Fibroblast of skin of right quadriceps (primary cell): ENCODE data around the gene TMEM266.

Experiments
- DNase-seq: peaks from one replicate; pipeline ENCODE4 v3.0.0-alpha.2; 2013

The TMEM266 gene

DNA sequence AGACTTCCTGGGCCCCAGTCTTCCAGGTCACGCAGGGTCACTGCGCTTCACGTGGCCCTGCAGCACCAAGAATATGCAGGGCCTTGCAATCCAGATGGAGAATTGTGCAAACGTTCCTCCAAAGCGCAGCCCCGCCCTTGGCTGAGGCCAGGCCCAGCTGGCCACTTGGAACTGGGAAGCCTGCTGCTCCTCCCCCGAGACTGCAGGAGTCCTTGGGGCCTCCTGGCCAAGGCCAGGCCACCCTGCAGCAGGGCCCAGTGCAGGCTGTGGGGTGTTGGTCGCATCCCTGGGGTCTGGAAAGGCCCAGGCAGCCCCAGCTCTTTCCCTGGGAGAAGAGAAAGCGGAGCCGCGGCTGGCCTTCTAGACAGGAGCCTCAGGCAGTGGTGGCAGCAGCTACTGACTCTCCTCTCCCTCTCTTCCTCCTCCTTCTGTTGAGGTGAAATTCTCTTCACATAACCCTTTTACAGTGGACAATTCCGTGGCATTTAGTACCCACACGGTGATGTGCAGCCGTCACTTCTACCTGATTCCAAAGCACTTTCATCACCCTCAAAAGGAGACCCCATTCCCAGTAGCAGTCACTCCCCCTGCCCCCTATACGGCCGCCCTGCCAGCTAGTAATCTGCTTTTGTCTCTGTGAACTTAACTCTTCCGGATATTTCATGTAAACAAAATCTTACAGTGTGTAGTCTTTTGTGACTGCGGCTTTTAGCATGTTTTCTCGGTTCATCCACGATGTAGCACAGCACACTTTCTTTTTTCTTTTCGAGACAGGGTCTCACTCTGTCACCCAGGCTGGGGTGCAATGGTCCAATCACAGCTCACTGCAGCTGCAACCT lies 103.9 kb downstream of the TMEM266 start:
- DNase-seq: peak; percentile 25

DNA sequence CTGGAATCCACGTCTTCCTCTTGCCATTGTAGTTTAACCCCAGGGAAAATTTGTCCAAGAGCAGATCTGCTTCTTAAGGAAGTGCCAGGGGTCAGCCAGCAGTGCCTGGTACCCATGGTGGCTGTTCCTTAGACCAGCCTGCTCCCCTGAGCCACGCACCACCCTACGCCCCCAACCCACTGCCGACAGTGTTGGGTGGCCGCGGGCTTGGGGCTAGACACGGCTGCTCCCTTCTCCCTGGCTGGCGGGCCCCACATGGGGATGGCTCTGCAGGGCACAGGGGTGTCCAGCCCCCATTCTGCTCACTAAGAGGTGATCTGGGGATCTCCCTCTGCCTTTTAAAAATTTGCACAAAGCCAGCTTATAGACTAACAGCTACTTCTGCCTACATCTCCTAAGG lies 104.8 kb downstream of the TMEM266 start:
- no peak for DNase-seq

DNA sequence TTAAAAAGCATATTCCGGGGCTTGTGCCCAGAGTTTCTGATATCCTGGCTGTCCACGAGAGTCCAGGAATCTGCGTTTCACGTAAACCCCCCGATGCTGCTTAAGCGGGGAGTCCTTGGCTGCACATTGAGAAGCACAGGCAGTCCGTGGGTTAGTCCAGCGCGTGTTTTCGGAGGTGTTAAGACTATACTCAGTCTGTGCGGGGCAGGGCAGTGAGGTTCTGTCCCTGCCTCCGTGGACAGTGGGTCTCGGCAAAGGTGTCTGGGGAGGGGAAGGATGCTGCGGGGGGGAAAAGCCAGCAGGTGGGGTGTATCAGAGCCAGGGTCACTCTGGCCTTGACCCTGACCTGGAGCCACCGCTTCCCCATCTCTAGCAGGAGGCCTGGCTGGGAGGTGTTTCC lies 106.2 kb downstream of the TMEM266 start:
- no peak for DNase-seq

DNA sequence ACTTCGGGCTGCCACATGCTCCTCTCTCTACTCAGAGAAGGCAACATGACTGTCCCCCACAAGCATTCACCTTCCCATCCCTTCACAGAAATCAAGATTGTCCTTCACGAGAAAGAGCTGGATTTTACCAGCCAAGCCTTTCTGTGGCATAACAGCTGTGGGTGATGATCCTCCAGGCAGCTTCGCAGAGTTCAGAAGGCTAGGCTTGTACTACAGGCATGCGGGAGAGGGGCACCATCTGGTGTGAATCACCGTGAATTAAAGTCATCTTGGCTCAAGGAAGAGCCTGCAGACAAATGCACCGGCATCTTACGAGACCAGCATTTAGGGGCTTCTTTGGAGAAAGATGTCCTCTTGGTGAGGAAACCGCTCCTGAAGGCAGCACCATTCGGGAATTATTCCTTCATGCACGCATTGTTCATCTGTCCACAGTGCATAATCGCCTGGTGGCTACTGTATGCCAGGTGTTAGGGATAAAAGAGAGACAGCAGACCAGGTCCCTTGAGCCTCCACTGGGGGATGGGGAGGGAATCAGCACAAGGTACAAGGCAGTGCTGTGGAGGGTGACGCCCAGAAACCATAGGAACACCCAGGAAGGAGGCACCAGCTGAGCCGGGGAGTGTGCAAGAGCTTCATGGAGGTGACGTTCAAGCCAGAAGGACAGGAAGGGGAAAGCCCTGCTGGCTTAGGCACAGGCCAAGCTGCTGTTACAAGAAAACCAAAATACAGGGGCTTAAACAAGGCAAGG lies 108.6 kb downstream of the TMEM266 start:
- peak; percentile 50 for DNase-seq

DNA sequence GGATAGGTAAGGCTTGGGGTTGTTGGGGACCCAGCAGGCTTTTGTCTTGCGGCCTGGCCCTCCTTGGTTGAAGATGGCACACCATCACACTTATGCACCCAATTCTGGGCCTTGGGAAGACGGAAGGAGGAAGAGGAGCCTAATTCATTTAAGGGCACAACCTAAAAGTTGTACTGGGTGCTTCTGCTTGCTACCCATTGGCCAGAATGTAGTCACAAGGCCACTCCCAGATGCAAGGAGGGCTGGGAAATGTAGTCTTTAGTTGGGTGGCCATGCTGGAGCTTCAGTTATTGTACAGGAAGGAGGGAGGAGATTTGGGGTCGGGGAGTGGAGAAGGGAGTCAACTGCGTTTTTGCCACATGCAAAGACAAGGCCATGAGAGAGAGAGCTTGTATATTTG lies 109.2 kb downstream of the TMEM266 start:
- DNase-seq: no peak

DNA sequence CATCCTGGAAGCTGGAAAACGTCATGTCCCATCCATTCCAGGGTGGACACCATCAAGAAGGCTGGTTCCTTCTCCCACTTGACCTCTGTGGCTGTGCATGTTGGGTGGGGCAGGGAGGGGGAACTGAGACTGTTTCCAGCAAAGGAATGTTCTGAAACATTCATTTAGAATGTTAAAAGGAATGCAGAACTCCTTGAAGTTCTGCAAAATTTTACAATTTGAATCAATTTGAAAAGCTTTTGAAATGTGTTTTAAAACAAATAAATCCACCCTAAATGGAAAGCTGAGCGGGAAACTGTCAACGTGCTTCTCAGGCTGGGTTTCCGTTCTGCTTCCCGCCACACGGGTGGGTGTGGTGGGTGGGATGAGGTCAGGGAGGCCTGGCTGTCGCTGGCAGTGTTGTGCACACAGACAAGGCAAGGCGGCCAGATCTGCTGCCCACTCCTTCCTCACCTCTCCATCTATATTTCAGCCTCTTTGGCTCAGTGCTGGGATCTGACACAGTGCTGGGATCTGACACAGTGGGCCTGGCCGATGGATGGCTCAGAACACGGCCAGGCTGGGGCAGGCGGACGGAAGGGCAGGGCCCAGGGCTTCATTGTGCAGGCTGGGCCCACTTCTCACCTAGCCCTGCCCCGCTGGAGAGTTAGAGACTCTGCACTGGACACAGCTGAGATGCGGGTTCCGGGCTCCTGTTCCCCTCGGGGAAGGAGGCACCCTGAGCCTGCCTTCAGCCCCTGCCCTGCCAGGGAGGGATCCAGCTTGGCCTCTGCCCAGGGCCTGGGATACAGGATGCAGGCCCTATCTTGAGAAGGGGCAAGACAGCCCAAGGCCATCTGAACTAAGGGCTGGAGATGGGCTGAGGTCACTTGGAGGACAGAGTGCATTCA lies 110.4 kb downstream of the TMEM266 start:
- DNase-seq: no peak

DNA sequence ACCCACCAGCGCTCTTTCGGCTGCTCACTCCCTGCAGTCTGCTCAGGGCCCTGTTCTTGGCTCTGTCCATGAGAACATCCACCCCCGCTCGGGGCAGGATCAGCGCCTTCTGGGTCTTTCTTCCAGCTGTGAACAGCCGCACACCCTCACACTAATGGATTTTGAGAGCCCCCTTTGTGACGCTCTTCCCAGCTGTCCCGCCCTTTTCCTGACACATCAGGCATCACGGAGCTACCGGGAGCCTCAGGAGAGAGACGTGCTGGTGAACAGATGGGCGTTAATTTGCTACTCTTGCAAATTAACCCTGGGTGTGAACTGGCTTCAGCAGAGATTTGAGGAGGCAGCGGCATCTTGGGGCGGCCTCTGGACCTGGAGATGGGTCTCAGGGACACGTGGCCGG lies 113.0 kb downstream of the TMEM266 start:
- DNase-seq: no peak

DNA sequence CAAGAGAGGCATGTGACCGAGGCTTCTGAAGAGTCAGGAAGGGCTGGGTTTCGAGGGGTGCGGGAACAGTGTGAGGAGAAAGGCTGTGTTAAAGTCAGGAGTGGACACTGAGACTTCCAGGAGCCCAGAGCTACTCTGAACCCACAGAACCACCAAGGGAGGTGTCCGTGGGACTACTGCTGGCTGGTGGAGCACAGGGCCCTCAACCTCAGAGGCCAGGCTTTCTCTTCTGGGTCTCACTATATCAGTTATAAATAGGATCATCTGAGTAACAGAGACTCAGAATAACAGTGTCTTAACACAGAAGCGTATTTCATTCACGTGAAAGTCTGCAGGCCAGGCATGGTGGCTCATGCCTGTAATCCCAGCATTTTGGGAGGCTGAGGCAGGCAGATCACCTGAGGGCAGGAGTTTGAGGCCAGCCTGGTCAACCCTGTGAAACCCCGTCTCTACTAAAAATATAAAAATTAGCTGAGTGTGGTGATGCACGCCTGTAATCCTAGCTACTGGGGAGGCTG lies 113.6 kb downstream of the TMEM266 start:
- DNase-seq: no peak

DNA sequence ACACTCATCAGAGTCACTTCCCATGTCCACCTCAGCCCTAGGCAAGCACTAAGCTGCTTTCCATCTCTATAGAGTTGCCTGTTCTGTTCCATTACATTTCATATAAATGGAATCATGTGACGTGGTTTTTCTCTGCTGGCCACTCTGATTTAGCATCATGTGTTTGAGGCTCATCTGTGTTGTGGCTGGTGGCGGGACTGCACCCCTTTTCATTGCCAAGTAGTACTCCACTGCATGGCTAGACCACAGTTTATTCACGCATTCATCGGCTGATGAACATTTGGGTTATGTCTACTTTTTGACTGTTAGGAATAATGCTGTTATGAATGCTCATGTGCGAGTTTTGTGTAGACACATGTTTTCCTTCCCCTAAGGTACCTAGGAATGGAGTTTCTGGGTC lies 114.9 kb downstream of the TMEM266 start:
- DNase-seq: no peak

DNA sequence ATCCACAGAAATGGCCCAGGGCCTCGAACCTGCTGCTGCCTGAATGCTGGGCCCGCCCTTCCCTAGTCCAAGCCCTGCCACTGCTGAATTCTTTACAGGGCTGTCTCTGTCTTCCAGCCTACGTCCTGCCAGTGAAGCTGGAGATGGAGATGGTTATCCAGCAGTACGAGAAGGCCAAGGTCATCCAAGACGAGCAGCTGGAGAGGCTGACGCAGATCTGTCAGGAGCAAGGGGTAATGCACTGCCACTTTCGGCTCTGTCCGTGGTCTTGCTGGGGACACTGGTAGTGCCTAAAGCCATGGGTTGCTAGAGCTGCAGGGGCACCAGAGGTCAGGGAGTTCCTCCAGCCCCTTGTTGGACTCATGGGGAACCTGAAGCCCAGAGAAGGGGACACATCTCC lies 115.7 kb downstream of the TMEM266 start:
- DNase-seq: no peak

DNA sequence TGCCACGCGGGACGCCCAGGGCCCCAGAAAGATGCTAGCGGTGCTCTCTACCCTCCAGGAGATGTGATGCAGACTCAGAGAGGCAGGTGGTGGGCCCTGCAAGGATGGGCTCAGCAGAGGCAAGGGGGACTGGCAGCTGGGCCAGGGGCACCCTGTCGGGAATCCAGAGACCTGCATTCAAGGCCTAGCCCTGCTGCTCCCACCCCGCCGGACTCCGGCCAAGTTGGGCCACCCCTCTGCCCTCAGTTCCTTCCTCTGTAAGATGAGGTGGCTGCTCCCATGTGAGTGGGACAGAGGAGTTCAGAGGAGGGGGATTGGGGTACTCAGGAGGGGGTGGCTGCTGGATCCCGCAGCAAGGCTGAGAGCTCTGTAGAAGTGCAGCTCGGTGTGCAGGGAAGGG lies 116.3 kb downstream of the TMEM266 start:
- DNase-seq: no peak

DNA sequence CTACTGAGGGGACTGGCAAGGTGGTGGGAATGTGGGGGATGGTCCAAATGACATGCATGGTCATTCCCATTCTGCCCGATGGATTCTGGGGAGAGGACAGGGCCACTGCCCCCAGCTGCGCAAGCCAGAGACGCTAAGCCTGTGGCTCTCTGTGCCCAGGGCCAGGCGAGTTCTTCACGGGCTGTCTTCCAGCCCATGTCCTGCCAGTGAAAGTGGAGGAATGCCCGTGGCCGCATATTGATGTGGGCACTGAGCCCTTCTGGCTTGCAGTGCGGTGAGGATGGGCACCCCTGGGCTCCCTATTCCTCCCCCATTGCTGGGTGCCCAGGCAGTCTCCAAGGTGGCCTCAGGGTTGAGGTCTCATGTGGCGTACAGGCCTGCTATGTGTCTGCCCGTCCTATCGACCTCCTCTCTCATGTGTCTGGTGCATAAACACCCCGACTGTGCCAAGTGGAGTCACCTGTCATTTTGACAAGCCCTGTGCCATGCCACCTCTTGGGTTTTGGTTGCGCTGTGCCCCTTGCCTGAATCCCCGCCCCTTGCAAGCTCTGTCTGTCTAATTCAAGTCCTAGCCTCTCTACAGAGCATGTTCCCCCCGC lies 116.8 kb downstream of the TMEM266 start:
- DNase-seq: no peak

DNA sequence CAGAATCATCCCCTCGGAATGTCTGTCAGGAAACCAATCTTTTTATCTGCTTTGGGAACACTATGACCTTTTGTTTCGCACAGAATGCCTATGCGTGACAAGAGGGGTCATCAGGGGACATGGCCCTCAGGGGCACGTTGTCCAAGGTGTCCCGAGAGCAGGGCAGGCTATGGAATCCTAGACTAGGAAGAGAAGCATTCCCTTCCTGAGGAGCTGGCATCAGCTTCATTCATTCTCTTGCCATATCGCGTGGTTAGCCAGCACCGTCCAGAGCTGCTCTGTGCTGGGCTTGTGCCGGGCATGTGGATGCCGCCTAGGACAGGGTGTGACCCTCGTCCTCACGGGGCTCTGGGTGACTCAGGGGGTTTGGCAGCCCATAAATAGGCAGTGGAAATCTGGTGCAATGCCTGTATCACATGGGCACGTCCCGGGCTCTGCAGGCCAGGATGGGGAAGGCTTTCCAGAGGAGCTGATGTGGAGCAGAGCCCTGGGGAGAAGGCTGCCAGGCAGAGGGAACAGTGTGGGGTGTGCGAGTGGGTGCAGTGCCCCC lies 117.8 kb downstream of the TMEM266 start:
- no peak for DNase-seq

DNA sequence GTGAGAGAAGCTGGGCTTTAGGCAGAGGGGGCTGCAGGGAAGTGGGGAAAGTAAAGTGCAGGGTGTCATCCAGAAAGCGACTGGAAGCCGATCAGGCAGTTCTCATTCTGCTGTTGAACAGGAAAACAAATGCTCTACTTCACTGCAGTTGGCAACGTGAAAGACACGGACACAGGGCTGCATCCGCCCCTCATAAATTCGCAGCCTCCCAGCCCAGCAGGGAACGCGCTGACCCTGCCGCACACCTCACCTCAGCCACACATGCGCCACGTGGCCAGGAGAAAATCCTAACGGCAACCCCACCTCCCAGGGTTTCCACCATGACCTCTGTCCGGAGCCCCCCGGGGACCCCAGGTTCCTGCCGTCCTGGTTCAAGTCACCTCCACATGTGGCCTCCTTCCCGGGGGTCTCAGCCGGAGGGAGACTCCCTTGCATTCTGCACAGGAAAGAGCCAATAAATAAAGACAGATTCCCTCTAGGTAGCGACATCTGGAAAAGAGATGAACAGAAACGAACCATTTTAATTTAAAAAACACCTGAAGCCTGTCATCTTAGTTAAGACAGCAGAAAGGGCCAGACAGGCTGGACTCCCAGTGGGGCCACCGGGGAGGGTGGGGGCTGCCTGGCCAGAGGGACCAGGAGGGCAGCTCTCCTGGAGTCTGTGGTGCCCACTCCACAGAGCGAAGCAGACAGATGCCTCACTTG lies 118.7 kb downstream of the TMEM266 start:
- DNase-seq: no peak

DNA sequence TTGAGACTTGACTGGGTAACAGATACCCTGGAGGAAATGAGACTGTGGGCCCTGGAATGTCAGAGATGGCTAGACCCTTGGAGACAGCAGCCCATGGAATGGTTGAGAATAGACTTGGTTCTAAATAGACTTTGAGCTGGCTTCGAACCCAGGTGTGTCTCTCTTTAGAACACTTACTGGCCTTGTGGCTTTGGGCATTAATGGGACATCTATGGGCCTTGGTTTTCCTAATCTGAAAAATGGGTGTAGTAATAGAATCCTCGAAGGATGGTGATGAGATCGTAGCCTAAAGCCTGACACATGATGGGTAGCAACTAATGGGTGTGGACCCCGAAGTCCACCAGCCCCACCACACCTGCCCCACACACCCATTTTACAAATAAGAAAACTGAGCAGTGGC lies 119.2 kb downstream of the TMEM266 start:
- no peak for DNase-seq

DNA sequence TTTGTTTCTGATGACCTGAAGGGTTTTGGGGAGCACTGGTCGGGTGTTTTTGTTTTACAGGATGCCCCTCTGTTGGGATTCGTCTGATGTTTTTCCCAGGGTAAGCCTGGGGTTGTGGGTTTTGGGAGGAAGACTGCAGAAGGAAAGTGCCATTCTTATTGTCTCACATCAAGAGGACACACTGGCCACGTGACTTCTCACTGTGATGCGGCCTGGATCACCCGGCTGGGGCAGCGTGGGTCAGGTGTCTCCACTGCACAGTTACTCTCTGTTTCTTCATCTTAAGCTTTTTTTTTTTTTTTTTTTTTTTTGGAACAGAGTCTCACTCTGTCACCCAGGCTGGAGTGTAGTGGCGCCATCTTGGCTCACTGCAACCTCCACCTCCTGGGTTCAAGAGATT lies 120.5 kb downstream of the TMEM266 start:
- no peak for DNase-seq

DNA sequence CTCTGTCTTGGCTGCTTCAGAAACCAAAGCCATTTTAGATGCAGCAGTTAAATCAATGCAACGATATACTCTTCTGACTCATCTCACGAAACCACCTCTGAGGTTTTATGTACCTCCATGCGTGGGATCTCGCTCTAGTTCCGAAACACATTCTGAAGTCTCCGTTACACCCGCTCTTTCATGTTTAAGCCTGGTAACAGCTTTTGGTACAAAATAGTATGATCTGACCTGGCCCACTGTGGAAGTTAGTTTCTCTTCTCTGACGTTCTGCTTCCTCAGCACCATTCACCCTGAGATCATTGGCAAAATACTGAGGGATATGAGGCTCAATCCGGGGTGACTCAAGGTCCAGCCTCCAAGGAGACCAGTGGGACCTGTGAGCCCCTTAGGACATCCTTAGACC lies 121.9 kb downstream of the TMEM266 start:
- no peak for DNase-seq

DNA sequence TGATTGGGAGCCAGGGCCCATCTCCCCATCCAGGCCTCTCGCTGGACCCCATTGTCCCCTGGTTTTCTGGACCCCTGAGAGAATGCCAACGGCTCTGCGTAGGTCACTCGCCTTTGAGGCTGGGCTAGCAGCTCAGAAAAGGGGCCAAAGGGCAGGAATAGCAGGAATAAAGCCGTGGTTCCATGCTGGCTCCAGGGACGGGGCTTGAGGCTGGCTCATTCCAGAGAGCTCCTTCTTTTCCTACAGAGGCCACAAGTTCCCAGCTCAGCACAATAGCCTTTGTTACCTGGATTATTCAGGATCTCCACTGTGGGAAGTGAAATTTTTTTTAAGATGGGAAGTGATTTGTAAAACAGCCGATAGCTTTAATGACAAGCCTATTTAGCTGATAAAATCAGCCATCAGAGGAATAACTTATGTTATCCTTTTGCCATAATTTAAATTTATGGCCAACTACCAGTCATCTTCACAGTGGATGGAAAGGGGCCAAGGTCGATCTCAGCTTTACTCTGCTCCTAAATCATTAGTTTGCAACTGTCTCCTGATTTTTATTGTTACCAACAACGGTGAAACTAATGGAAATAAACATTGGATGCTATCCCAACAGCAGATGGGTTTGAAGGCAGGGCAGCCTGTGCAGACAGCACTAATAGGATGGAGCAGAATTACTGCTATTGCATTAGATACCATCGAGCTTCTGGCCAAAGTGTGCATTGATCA lies 124.3 kb downstream of the TMEM266 start:
- DNase-seq: no peak

DNA sequence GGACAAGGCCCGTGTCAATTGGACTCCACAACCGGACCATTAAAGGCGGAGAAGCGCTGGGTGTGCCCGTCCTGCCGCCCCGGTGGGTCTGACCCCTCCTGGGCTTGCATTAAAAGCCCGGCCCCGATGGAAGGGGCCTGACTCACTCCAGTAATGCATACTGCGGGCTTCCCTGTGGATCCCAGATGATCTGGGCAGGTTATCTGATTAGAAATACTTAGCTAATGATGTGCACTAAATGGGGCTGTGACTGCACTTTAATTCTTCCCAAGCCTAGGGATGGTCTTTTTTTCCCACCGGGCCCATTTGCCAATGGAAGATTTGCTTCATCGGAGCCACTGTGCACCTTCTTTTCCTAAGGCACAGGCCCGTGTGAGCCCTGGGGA lies 124.9 kb downstream of the TMEM266 start:
- DNase-seq: no peak

DNA sequence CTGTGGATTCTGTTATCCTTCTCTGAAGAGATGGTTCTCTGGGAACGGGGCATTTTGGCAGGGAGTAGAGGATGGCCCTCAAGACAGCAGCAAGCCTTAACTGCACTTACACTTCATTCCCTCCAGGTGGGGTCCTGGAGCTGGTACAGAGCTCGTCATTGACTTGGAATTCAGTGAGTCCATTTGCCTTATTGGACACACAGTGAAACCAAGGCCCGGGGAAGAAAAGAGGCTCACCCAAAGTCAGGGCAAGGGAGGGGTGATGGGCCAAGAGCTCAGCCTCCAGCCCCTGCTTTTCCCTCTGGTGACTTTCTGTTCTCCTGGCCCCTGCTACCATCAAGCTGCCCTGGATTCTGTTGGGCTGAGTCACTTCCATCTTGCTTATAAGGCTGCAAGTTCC lies 125.9 kb downstream of the TMEM266 start:
- peak; percentile 71 for DNase-seq

DNA sequence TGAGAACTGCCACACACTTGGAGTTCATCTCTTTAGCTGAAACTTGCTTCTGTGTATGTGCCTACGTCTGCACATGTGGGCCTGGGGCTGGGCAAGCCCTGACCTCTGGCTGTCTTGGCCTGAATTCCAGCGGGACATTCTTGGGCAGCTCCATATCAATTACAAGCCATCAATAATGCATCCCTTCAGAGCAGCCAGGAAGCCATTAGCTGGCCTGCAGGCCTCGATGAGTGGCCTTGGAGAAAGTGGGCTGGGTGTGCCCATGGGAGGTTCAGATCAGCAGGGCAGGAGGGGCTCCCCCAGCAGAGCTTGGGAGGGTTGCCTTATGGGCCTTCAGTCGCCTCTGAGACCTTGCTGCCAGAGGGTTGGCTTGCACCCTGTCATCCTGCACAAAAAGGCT lies 127.4 kb downstream of the TMEM266 start:
- DNase-seq: no peak
